IMR-90 (cell line): ENCODE results near the gene DNAJC25. TPM values are rescaled to one million over a fixed set of nuclear protein-coding genes. Genes with fewer than 3 reads are reported as not detected.
"Not testable (repeated sequence)": the region's sequence is repeated elsewhere in the genome, so short reads cannot be mapped to it uniquely, and the experiment has no call there.

Source experiments
- ATAC-seq: fragments of 200-7000 bp; cut with Tn5 transposase; 2 replicates; pipeline ENCODE4 v1.9.1; 2020; ENCODE audit warnings: low read depth, mild to moderate bottlenecking, moderate library complexity
- BruUV-seq: library from RNA; stranded (reverse); fragments of 400-500 nt; replicated peaks from 2 replicates; lab custom pipeline; 2021; lab: Mats Ljungman, UMichigan
- CTCF ChIA-PET: fragments of 300-600 bp; formaldehyde crosslinking; extraction: SDS; loops from one replicate; lab custom pipeline; 2021; ENCODE audit warnings: antibody characterized with exemption; lab: Yijun Ruan, JAX
- POLR2A ChIA-PET: fragments of 300-600 bp; sonication (Branson Sonifier 250); formaldehyde crosslinking; loops from one replicate; lab custom pipeline; 2022; ENCODE audit warnings: antibody characterized with exemption; ENCODE audit not compliant: unreplicated experiment; lab: Charles Lee
- DNase-seq: peaks from one replicate; pipeline ENCODE4 v3.0.0; 2013
- H2AFZ ChIP-seq: replicated peaks from 2 replicates; pipeline ENCODE3; 2013; ENCODE audit warnings: low read length, mild to moderate bottlenecking; ENCODE audit not compliant: poor library complexity
- H2AK5ac ChIP-seq: 2 replicates; pipeline ENCODE4 v1.6.1; 2013; ENCODE audit warnings: low read depth, low read length, inconsistent platforms
- H2AK9ac ChIP-seq: replicated peaks from 2 replicates; pipeline ENCODE3; 2013; ENCODE audit warnings: mild to moderate bottlenecking, low read depth, low read length, moderate library complexity; ENCODE audit not compliant: poor library complexity
- H2BK120ac ChIP-seq: 2 replicates; pipeline ENCODE4 v1.6.1; 2013; ENCODE audit warnings: low read depth, low read length, inconsistent platforms
- H2BK15ac ChIP-seq: 3 replicates; pipeline ENCODE4 v1.6.1; 2013; ENCODE audit warnings: low read depth, low read length, inconsistent platforms
- H2BK20ac ChIP-seq: 2 replicates; pipeline ENCODE4 v1.6.1; 2013; ENCODE audit warnings: low read depth, mild to moderate bottlenecking, inconsistent platforms, low read length, moderate library complexity
- H2BK5ac ChIP-seq: 2 replicates; pipeline ENCODE4 v1.6.1; 2013; ENCODE audit warnings: mild to moderate bottlenecking, low read depth, low read length, inconsistent platforms; ENCODE audit not compliant: poor library complexity, severe bottlenecking
- H3K14ac ChIP-seq: replicated peaks from 2 replicates; pipeline ENCODE4 v1.6.1; 2013; ENCODE audit warnings: low read depth, low read length, inconsistent platforms
- H3K18ac ChIP-seq: 2 replicates; pipeline ENCODE4 v1.6.1; 2013; ENCODE audit warnings: low read depth, low read length, control low read depth
- H3K23ac ChIP-seq: 2 replicates; pipeline ENCODE4 v1.6.1; 2013; ENCODE audit warnings: low read depth, low read length, inconsistent platforms
- H3K27ac ChIP-seq: 2 replicates; pipeline ENCODE4 v1.5.1; 2013; ENCODE audit warnings: mild to moderate bottlenecking, control low read depth, low read length; ENCODE audit not compliant: insufficient read depth
- H3K27me3 ChIP-seq: 2 replicates; pipeline ENCODE4 v1.6.1; 2013; ENCODE audit warnings: low read length; ENCODE audit not compliant: control insufficient read depth, insufficient read depth
- H3K36me3 ChIP-seq: 2 replicates; pipeline ENCODE4 v1.6.1; 2013; ENCODE audit warnings: low read length, mixed read lengths; ENCODE audit not compliant: control insufficient read depth, insufficient read depth
- H3K4ac ChIP-seq: 2 replicates; pipeline ENCODE4 v1.6.1; 2013; ENCODE audit warnings: low read depth, low read length, inconsistent platforms
- H3K4me1 ChIP-seq: 2 replicates; pipeline ENCODE4 v1.6.1; 2013; ENCODE audit warnings: low read length, mixed read lengths; ENCODE audit not compliant: control insufficient read depth, insufficient read depth
- H3K4me2 ChIP-seq: 2 replicates; pipeline ENCODE4 v1.6.1; 2013; ENCODE audit warnings: low read depth, mild to moderate bottlenecking, control low read depth, low read length, moderate library complexity
- H3K4me3 ChIP-seq: 2 replicates; pipeline ENCODE4 v1.5.1; 2013; ENCODE audit warnings: low read depth, mild to moderate bottlenecking, control low read depth, low read length, moderate library complexity; ENCODE audit not compliant: insufficient read depth
- H3K56ac ChIP-seq: 2 replicates; pipeline ENCODE4 v1.6.1; 2013; ENCODE audit warnings: low read length, inconsistent platforms; ENCODE audit not compliant: insufficient read depth; ENCODE audit errors: extremely low read depth
- H3K79me1 ChIP-seq, 2 experiments: 2 replicates each; pipeline ENCODE4 v1.6.1; 2013; ENCODE audit warnings: low read length in 2 of 2, inconsistent platforms in 1 of 2, low read depth in 1 of 2
- H3K9ac ChIP-seq: 2 replicates; pipeline ENCODE4 v1.6.1; 2013; ENCODE audit warnings: low read depth, low read length, control low read depth
- H3K9me1 ChIP-seq: 2 replicates; pipeline ENCODE4 v1.6.1; 2013; ENCODE audit warnings: low read length, inconsistent platforms; ENCODE audit not compliant: insufficient read depth
- H3K9me3 ChIP-seq: 2 replicates; pipeline ENCODE4 v1.6.1; 2013; ENCODE audit warnings: low read length; ENCODE audit not compliant: control insufficient read depth, insufficient read depth
- H4K20me1 ChIP-seq: 2 replicates; pipeline ENCODE4 v1.6.1; 2013; ENCODE audit warnings: low read length, inconsistent platforms; ENCODE audit not compliant: insufficient read depth
- H4K5ac ChIP-seq: 2 replicates; pipeline ENCODE4 v1.6.1; 2013; ENCODE audit warnings: mild to moderate bottlenecking, low read depth, low read length, control low read depth
- H4K8ac ChIP-seq, 2 experiments: 2 replicates each; pipeline ENCODE4 v1.6.1; 2013; ENCODE audit warnings: low read depth in 2 of 2, low read length in 2 of 2, control low read depth in 1 of 2, inconsistent platforms in 1 of 2
- H4K91ac ChIP-seq: 2 replicates; pipeline ENCODE4 v1.6.1; 2013; ENCODE audit warnings: low read depth, low read length, inconsistent platforms; ENCODE audit not compliant: insufficient read depth
- BHLHE40 ChIP-seq: fragments of 150-350 bp; IDR thresholded peaks from 2 replicates; pipeline ENCODE4 v1.6.1; 2016; ENCODE audit warnings: mild to moderate bottlenecking, low read depth, low read length
- FOS ChIP-seq: fragments of 150-350 bp; IDR thresholded peaks from 2 replicates; pipeline ENCODE4 v1.6.1; 2016; ENCODE audit warnings: low read depth, low read length
- MAZ ChIP-seq: IDR thresholded peaks from 2 replicates; pipeline ENCODE4 v1.6.1; 2012; ENCODE audit warnings: low read depth, mild to moderate bottlenecking, low read length, improper control_type of control experiment, moderate library complexity, borderline replicate concordance
- RCOR1 ChIP-seq: IDR thresholded peaks from 2 replicates; pipeline ENCODE4 v1.6.1; 2012; ENCODE audit warnings: mild to moderate bottlenecking, low read length, improper control_type of control experiment; ENCODE audit not compliant: insufficient replicate concordance
- WGBS, 2 experiments: methylation state at CpG; one replicate each; pipeline versions ENCODE4 v1.1.5 to v1.1.7; 2013; ENCODE audit warnings: missing lambda C conversion rate in 2 of 2; ENCODE audit not compliant: insufficient read length in 1 of 2; ENCODE audit errors: extremely low coverage in 2 of 2; 5-methylcytosine and 5-hydroxymethylcytosine counted together
- dilution Hi-C: fragments of 300-500 bp; cut with HindIII; formaldehyde crosslinking; loops from one replicate; pipeline ENCODE4 v1.14.3; 2018; ENCODE audit warnings: low sequenced_read_pairs; ENCODE audit not compliant: unreplicated experiment
- in situ Hi-C: fragments of 300-500 bp; cut with MboI; formaldehyde crosslinking; loops from 3 replicates; pipeline ENCODE4 v1.14.3; 2019; ENCODE audit warnings: low sequenced_read_pairs, inconsistent platforms, mixed read lengths
- intact Hi-C: fragments of 100-400 bp; cut with micrococcal nuclease; formaldehyde crosslinking; loops from 2 replicates; pipeline ENCODE4 v1.10.0; 2022
- polyA plus RNA-seq, 3 experiments: library from polyadenylated mRNA; depleted of rRNA; stranded (reverse); fragments of >200 nt; gene quantifications; 2 replicates each; pipeline ENCODE4 v1.2.3, GENCODE V29; 2012; ENCODE audit warnings: low replicate concordance in 1 of 3
- total RNA-seq: library from RNA; depleted of rRNA; stranded (reverse); fragments of >200 nt; gene quantifications from 2 replicates; pipeline ENCODE4 v1.2.3, GENCODE V29; 2012
- TF ChIP-seq, protein P1 (sequence below): fragments of 150-350 bp; IDR thresholded peaks from 2 replicates; pipeline ENCODE4 v1.6.1; 2016; ENCODE audit warnings: low read depth, mild to moderate bottlenecking, low read length, moderate library complexity, borderline replicate concordance

Gene DNAJC25
- total and polyA plus RNA-seq, 2 of the 4 experiments (the other 2 are of a cell fraction), result 3.2 to 6.6 TPM

DNA sequence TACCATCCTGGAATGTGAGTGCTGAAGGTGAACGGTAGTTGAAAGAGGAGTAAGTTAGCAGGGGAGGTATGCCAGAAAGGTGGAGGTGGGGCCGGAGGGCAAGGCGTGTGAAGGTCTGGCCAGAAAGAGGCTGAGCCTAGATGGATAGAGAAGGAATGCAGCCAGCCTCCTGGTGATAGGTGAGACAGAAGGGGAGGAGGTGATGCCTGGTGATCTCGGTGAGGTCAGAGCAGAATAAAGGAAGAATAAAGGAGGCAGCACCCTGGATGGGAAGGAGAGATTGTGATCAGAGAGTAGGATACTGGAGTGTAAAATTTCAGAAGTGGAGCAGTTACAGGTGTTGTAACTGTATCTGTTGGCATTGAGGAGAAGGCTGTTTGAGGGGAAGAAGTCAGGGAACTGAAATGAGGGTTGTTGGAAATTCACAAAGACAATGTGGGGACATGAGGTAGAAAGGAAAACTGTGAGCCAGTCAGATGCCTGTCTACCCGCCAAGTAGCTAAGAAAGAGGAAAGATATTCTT is 32.2 kb downstream of the DNAJC25 start (continued):
- TF ChIP-seq, protein P1, sequence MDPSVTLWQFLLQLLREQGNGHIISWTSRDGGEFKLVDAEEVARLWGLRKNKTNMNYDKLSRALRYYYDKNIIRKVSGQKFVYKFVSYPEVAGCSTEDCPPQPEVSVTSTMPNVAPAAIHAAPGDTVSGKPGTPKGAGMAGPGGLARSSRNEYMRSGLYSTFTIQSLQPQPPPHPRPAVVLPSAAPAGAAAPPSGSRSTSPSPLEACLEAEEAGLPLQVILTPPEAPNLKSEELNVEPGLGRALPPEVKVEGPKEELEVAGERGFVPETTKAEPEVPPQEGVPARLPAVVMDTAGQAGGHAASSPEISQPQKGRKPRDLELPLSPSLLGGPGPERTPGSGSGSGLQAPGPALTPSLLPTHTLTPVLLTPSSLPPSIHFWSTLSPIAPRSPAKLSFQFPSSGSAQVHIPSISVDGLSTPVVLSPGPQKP, result no peak
- no peak for TF ChIP-seq MAZ
- TF ChIP-seq RCOR1, result no peak
- no peak for TF ChIP-seq FOS

DNA sequence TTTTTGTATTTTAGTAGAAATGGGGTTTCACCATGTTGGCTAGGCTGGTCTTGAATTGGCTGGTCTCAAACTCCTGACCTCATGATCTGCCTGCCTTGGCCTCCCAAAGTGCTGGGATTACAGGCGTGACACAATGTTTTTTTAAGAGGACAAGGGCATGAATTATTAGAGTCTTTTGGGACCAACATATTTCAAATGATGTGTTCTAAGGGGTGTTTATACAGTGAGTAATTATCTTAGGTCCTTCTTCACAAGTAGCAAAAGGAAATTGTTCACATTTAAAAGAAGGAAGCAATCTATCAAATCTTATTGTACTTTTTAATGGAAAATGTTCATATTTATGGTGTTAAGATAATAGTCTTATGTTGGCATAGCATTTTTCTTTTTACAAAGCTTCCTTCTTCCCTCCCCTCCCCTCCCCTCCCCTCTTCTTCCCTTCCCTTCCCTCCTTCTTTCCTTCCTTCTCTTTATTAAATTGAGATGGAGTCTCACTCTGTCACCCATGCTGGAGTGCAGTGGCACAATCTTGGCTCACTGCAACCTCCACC is 37.0 kb downstream of the DNAJC25 start:
- dilution Hi-C loops, result no loop called here
- H2BK20ac ChIP-seq, result no peak overlapping the region
- H3K27me3 ChIP-seq, result no peaks in the 10 kb centered on the region
- no peak overlapping the region for H2BK120ac ChIP-seq
- H3K23ac ChIP-seq, result no peak overlapping the region
- H3K79me1 ChIP-seq, result peaks cover 31 to 53% of the 10 kb centered on the region in 2 experiments; a peak in 3 of 4 replicates
- H3K4ac ChIP-seq, result no peak overlapping the region
- H2AFZ ChIP-seq, result no peak overlapping the region
- in situ Hi-C loops, result no loop called here
- no peaks in the 10 kb centered on the region for H3K9me3 ChIP-seq
- H3K9me1 ChIP-seq, result peaks cover 20% of the 10 kb centered on the region
- no peak overlapping the region for H2BK5ac ChIP-seq
- no peak overlapping the region for H3K18ac ChIP-seq
- peaks cover 20% of the 10 kb centered on the region for H3K36me3 ChIP-seq
- TF ChIP-seq BHLHE40, result no peak
- H3K4me1 ChIP-seq, result peaks cover 3% of the 10 kb centered on the region
- DNase-seq (no peak), ATAC-seq (no peak)
- H3K9ac ChIP-seq, result no peak overlapping the region
- no peak overlapping the region for H2AK5ac ChIP-seq
- H2BK15ac ChIP-seq, result no peak overlapping the region
- no peak overlapping the region for H4K91ac ChIP-seq
- no TSS peak for BruUV-seq
- H3K4me3 ChIP-seq, result no peak overlapping the region
- CTCF ChIA-PET, result no interaction called here
- H3K27ac ChIP-seq, result no peak overlapping the region
- intact Hi-C loops, result no loop called here
- no peak overlapping the region for H4K5ac ChIP-seq
- H3K14ac ChIP-seq, result no peak overlapping the region
- no peak overlapping the region for H3K56ac ChIP-seq
- H4K8ac ChIP-seq, result no peak overlapping the region
- POLR2A ChIA-PET, result no interaction called here
- no CpG with 5 or more reads among the region's 1 CpG for WGBS, 2 experiments
- no peak overlapping the region for H3K4me2 ChIP-seq
- peaks cover 27% of the 10 kb centered on the region for H4K20me1 ChIP-seq
- no peak overlapping the region for H2AK9ac ChIP-seq

DNA sequence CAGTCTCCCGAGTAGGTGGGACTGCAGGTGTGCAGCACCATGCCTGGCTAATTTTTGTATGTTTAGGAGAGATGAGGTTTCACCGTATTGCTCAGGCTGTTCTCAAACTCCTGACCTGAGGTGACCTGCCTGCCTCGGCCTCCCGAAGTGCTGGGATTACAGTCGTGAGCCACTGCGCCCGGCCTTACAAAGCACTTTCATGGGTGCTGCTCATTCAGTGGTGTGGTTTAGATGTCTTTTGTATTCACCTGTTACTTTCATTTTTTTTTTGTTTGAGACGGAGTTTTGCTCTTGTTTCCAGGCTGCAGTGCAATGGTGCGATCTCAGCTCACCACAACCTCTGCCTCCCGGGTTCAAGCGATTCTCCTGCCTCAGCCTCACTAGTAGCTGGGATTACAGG is 37.5 kb downstream of the DNAJC25 start:
- intact Hi-C loops, H2BK20ac ChIP-seq, H3K9me3 ChIP-seq, H2BK15ac ChIP-seq, H3K18ac ChIP-seq, H3K4me2 ChIP-seq, H3K14ac ChIP-seq, H2BK120ac ChIP-seq, H2AFZ ChIP-seq, H3K56ac ChIP-seq, H3K4me3 ChIP-seq, BruUV-seq, H4K8ac ChIP-seq, H3K23ac ChIP-seq, H4K5ac ChIP-seq, H3K27ac ChIP-seq, ATAC-seq, H3K4ac ChIP-seq, H3K27me3 ChIP-seq, H2AK9ac ChIP-seq, dilution Hi-C loops, CTCF ChIA-PET, H3K9ac ChIP-seq, in situ Hi-C loops, H2BK5ac ChIP-seq, H3K4me1 ChIP-seq, H2AK5ac ChIP-seq, H4K91ac ChIP-seq, POLR2A ChIA-PET, DNase-seq: not testable (repeated sequence)
- H4K20me1 ChIP-seq, result peaks cover 22% of the 10 kb centered on the region
- H3K9me1 ChIP-seq, result peaks cover 16% of the 10 kb centered on the region
- peaks cover 20% of the 10 kb centered on the region for H3K36me3 ChIP-seq
- peaks cover 27 to 48% of the 10 kb centered on the region in 2 experiments; a peak in 3 of 4 replicates for H3K79me1 ChIP-seq
- 87% methylated on average over 3 of the region's 11 CpGs; no CpG with 5 or more reads in 1 of the 2 experiments for WGBS, 2 experiments
